ENCODE measurements around the gene ERF.
A peak's percentile ranks its signal among the peaks of the same experiment; 100 is the strongest.

ERF gene

DNA sequence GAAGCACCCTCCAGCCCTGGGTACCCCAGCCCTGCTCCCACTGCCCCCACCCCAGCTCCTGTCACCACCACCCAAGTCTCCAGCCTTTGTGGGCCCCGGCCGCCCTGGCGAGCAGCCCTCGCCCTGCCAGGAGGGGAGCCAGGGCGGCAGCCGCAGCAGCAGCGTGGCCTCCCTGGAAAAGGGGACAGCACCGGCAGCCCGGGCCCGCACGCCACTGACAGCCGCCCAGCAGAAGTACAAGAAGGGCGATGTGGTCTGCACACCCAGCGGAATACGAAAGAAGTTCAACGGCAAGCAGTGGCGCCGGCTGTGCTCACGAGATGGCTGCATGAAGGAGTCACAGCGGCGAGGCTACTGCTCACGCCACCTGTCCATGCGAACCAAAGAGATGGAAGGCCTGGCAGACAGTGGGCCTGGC is 18.1 kb upstream of the ERF start:
- H3K4me3 ChIP-seq (ENCODE audit: low read depth, low read length) = no peak overlapping the region
- TF ChIP-seq, protein P1, sequence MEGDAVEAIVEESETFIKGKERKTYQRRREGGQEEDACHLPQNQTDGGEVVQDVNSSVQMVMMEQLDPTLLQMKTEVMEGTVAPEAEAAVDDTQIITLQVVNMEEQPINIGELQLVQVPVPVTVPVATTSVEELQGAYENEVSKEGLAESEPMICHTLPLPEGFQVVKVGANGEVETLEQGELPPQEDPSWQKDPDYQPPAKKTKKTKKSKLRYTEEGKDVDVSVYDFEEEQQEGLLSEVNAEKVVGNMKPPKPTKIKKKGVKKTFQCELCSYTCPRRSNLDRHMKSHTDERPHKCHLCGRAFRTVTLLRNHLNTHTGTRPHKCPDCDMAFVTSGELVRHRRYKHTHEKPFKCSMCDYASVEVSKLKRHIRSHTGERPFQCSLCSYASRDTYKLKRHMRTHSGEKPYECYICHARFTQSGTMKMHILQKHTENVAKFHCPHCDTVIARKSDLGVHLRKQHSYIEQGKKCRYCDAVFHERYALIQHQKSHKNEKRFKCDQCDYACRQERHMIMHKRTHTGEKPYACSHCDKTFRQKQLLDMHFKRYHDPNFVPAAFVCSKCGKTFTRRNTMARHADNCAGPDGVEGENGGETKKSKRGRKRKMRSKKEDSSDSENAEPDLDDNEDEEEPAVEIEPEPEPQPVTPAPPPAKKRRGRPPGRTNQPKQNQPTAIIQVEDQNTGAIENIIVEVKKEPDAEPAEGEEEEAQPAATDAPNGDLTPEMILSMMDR (IDR thresholded peaks at IDR 0.05; ENCODE audit: low read depth, low read length, missing control alignments) = no peak
- peaks cover 36% of the 10 kb centered on the region for H3K36me3 ChIP-seq (replicated peaks)
- no peaks in the 10 kb centered on the region for H3K27me3 ChIP-seq (replicated peaks)
- H3K27ac ChIP-seq = no peak overlapping the region
- in situ Hi-C loops (cut with HindIII; ENCODE audit: low pct_ligation_motif_present, low sequenced_read_pairs) = no loop called here
- no peak for DNase-seq

DNA sequence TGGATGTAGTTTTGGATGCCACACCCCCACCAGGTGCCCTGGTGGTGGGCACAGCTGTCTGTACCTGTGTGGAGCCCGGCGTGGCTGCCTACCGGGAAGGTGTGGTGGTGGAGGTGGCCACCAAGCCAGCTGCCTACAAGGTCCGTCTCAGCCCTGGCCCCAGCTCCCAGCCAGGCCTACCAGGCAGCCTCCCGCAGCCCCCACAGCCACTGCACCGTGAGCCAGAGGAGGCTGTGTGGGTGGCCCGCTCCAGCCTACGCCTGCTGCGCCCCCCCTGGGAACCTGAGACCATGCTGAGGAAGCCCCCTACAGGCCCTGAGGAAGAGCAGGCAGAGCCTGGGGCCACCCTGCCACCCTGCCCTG is 17.6 kb upstream of the ERF start:
- DNase-seq = no peak
- H3K36me3 ChIP-seq (replicated peaks) = peaks cover 33% of the 10 kb centered on the region
- H3K4me3 ChIP-seq (ENCODE audit: low read depth, low read length) = no peak overlapping the region
- in situ Hi-C loops (cut with HindIII; ENCODE audit: low pct_ligation_motif_present, low sequenced_read_pairs) = no loop called here
- no peaks in the 10 kb centered on the region for H3K27me3 ChIP-seq (replicated peaks)
- TF ChIP-seq, protein P1 (IDR thresholded peaks at IDR 0.05; ENCODE audit: low read depth, low read length, missing control alignments) = no peak
- H3K27ac ChIP-seq = no peak overlapping the region

DNA sequence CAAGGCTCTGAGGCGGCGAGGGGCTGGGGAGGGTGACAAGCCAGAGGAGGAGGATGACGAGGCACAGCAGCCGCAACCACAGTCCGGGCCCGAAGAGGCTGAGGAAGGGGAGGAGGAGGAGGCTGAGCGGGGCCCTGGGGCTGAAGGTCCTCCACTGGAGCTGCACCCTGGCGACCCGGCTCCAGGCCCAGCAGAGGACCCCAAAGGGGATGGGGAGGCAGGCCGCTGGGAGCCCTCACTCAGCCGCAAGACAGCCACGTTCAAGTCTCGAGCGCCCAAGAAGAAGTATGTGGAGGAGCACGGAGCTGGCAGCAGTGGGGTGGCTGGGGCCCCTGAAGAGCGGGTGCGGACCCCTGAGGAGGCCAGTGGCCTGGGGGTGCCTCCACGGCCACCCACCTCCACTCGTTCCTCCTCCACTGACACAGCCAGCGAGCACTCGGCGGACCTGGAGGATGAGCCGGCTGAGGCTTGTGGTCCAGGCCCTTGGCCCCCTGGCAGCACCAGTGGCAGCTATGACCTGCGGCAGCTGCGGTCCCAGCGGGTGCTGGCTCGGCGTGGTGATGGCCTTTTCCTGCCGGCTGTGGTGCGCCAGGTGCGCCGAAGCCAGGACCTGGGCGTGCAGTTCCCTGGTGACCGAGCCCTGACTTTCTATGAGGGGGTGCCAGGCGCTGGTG is 17.1 kb upstream of the ERF start:
- H3K27me3 ChIP-seq (replicated peaks) = no peaks in the 10 kb centered on the region
- in situ Hi-C loops (cut with HindIII; ENCODE audit: low pct_ligation_motif_present, low sequenced_read_pairs) = no loop called here
- H3K4me3 ChIP-seq (ENCODE audit: low read depth, low read length) = no peak overlapping the region
- peaks cover 33% of the 10 kb centered on the region for H3K36me3 ChIP-seq (replicated peaks)
- no peak for DNase-seq
- TF ChIP-seq, protein P1 (IDR thresholded peaks at IDR 0.05; ENCODE audit: low read depth, low read length, missing control alignments) = no peak
- H3K27ac ChIP-seq = no peak overlapping the region

DNA sequence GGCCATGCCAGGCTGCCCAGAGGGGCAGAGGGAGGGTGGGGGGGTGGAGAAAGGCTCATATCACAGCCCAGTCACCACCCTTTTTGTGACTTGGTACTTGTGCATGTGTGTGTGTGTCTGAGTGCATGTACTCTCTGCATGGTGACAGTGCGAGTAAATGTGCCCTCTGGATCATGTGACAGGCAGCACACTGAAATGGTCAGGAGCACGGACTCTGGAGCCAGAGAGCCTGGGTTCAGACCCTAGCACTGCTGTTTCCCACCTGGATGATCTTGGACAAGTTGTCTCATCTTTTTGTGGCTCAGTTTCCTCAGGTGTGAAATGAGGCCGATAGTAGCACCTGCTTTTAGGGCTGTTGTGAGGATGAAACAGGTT is 16.1 kb upstream of the ERF start:
- Histone ChIP-seq H3K27ac (peak overlapping the region; percentile 86), H3K36me3 (replicated peaks) (peaks cover 31% of the 10 kb centered on the region), H3K4me3 (ENCODE audit: low read depth, low read length) (peak overlapping the region; percentile 72), H3K27me3 (replicated peaks) (no peaks in the 10 kb centered on the region)
- TF ChIP-seq, protein P1 (IDR thresholded peaks at IDR 0.05; ENCODE audit: low read depth, low read length, missing control alignments) = no peak
- in situ Hi-C loops (cut with HindIII; ENCODE audit: low pct_ligation_motif_present, low sequenced_read_pairs) = no loop called here
- no peak for DNase-seq

DNA sequence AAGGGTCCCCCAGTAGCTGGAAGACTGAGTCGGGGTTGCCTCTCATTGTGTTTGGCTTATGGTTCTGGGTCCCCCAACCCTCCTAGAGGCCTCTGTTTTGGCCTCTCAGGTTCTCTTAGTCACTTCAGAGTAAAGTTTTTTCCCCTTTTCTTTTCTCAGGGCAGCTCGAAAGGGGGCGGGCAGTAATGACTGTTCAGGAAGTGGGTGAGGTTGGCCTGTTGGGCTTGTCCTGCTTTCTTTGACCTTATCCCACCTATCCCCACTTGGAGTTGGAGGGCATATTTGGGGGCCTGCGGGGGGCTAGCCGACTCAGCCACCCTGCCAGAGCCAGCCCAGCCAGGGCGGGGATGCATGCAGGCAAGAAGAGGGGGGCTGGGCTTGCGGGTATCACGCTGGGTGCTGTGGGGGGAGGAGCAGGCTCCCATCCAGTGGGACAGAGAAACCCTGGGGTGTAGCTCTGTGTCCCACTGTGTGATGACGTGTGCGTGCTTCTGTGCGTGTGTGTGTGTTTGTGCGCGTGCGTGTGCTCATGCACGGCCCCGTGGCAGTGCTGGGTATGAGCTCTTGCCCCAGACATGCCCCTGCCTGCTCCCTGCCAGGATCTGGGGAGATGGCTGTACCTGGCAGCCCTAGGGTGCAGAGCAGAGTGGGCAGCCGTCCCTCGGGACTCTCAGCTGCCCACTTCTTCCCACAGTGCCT is 15.6 kb upstream of the ERF start:
- Histone ChIP-seq H3K27me3 (replicated peaks) (no peaks in the 10 kb centered on the region), H3K36me3 (replicated peaks) (peaks cover 31% of the 10 kb centered on the region), H3K4me3 (ENCODE audit: low read depth, low read length) (peak overlapping the region; percentile 72), H3K27ac (peak overlapping the region; percentile 86)
- in situ Hi-C loops (cut with HindIII; ENCODE audit: low pct_ligation_motif_present, low sequenced_read_pairs) = no loop called here
- peak; percentile 70 for DNase-seq
- TF ChIP-seq, protein P1 (IDR thresholded peaks at IDR 0.05; ENCODE audit: low read depth, low read length, missing control alignments) = no peak

Data from brain microvascular endothelial cell (primary cell).